ENCODE results near the gene HSFX3.
"Not testable (repeated sequence)": the region's sequence is repeated elsewhere in the genome, so short reads cannot be mapped to it uniquely, and the experiment has no call there.

Gene HSFX3, protein sequence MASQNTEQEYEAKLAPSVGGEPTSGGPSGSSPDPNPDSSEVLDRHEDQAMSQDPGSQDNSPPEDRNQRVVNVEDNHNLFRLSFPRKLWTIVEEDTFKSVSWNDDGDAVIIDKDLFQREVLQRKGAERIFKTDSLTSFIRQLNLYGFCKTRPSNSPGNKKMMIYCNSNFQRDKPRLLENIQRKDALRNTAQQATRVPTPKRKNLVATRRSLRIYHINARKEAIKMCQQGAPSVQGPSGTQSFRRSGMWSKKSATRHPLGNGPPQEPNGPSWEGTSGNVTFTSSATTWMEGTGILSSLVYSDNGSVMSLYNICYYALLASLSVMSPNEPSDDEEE

DNA sequence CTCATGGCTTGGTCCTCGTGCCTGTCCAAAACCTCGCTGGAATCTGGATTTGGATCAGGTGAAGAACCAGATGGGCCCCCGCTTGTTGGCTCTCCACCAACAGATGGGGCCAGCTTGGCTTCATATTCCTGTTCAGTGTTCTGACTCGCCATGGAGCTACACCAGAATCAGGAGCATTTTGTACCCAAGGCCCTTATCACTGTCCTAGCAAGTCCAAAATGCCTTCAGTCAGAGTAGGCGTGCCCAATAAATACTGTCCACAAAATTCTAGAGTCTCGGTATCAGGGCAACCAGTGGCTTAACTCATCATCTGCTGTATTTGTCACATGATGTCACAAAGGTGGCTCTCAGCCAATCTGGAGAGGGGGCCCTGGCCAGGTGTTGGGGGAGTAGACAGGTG, at the start of gene HSFX3:
HSFX3 (minus strand) TSS at position 224 of the 400 bp plus-strand sequence; CDS start at position 152, 72 bp downstream.
- H3K4me1 ChIP-seq (ENCODE audit: control insufficient read depth, insufficient read depth, low read length); H3K9ac ChIP-seq (ENCODE audit: low read length); H3K4me3 ChIP-seq (ENCODE audit: low read length); H3K36me3 ChIP-seq (ENCODE audit: control insufficient read depth, insufficient read depth, low read length); H3K27ac ChIP-seq (ENCODE audit: low read depth, low read length); H3K27me3 ChIP-seq (ENCODE audit: control insufficient read depth, insufficient read depth, low read length): not testable (repeated sequence)

DNA sequence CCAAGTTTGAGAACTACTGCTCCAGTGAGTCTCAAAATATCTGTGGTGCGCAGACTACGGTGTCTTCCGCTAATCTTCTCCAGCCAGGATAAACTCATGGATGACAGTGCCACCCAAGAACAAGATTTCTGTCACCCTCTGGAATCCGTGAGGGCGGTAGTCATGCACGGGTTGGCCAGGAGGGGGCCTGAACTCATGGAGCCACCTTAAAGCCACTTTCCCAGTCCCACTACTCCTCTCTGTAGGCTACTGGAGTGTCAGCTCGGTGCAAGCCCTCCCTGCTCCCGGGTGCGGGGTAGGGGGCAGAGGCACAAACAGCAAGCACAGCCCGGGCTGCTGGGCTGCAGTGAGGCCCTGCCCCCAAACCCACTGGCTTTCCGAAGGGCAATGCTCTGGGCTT, 48.9 kb upstream of the HSFX3 start:
- H3K27ac ChIP-seq (ENCODE audit: low read depth, low read length); H3K4me3 ChIP-seq (ENCODE audit: low read length); H3K9ac ChIP-seq (ENCODE audit: low read length); H3K4me1 ChIP-seq (ENCODE audit: control insufficient read depth, insufficient read depth, low read length); H3K27me3 ChIP-seq (ENCODE audit: control insufficient read depth, insufficient read depth, low read length); H3K36me3 ChIP-seq (ENCODE audit: control insufficient read depth, insufficient read depth, low read length): not testable (repeated sequence)

DNA sequence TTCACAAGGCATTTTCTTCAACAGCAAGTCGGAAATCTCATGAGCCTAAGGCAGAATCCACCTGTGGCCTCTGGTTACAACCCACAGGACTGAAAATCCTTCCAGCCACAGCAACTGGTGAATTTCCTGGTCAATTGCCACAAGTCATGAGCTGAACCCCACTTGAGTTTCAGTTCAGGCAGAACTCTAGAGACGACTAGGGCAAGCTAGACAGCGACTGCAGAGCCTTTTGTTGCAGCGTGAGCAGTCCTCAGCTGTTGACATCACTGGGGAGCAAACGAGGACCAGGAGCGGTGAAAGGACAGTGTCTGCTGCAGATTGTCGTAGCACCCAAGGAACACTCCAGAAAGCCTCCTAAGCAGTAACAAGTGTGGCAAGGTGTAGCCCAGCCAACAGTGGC, 46.2 kb upstream of the HSFX3 start:
- H3K27ac ChIP-seq (ENCODE audit: low read depth, low read length); H3K36me3 ChIP-seq (ENCODE audit: control insufficient read depth, insufficient read depth, low read length); H3K9ac ChIP-seq (ENCODE audit: low read length); H3K4me3 ChIP-seq (ENCODE audit: low read length); H3K4me1 ChIP-seq (ENCODE audit: control insufficient read depth, insufficient read depth, low read length); H3K27me3 ChIP-seq (ENCODE audit: control insufficient read depth, insufficient read depth, low read length): not testable (repeated sequence)

DNA sequence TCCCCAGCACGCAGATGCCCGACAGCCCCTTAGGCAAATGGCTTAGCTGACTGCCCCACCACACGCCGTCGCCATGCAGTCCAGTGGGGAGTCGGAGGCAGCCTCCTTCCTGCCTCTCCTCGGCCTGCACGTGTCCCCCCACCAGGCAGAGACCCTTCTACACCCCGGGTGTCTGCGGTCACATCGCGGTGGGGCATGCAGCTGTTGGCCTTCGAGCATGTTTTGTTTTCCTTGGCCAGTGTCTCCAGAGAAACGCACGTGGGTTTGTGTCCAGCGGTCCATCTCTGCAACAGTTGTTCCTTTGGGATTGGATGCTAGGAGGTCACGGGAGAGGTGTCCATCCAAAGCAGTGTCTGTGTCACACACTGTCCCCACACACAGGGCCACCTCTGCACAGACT, 45.5 kb upstream of the HSFX3 start, which contains the start of gene HSFX2:
HSFX2 (minus strand) TSS at position 101 of the 400 bp plus-strand sequence. CDS start 614 bp downstream, outside the sequence.
- not testable (repeated sequence) for H3K9ac ChIP-seq (ENCODE audit: low read length); H3K36me3 ChIP-seq (ENCODE audit: control insufficient read depth, insufficient read depth, low read length); H3K4me3 ChIP-seq (ENCODE audit: low read length); H3K4me1 ChIP-seq (ENCODE audit: control insufficient read depth, insufficient read depth, low read length); H3K27ac ChIP-seq (ENCODE audit: low read depth, low read length); H3K27me3 ChIP-seq (ENCODE audit: control insufficient read depth, insufficient read depth, low read length)

DNA sequence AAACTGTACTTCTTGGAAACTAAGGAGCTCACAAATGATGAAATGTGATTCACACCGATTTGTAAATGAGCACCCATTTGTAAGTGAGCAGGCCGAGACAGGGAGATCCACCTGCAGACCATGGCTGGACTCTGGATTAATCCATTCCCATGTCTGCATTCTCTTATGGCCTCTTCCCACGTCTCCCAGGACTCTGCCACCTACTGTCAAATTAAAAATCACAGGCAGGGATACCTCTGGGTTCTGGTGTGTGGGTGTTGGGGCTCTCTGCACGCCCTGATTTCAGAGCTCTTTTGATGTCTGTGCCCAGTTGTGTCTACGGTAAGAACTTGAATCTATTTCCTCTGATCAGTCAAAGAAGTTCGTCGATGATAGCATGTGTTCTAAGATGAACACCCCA, 41.3 kb upstream of the HSFX3 start:
- not testable (repeated sequence) for H3K9ac ChIP-seq (ENCODE audit: low read length); H3K27ac ChIP-seq (ENCODE audit: low read depth, low read length); H3K4me1 ChIP-seq (ENCODE audit: control insufficient read depth, insufficient read depth, low read length); H3K27me3 ChIP-seq (ENCODE audit: control insufficient read depth, insufficient read depth, low read length); H3K36me3 ChIP-seq (ENCODE audit: control insufficient read depth, insufficient read depth, low read length); H3K4me3 ChIP-seq (ENCODE audit: low read length)

DNA sequence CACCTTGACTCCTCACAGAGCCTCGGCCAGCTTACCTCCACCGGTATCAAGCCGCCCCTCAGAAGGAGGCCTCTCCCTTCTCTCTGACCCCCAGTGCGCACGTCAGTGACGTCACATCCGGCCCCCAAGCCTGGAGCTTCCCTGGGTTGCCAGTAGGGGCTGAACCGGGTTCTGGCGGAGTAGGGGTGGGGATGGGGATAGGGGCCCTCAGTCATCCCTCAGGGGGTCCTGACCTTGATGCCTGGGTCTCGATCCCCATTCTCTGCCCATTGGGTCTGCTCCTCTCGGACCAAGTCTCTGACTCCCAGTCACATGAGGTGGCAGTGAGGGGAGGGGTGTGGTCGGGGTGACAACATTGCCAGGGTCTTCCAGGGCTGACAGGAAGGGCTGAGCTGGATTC, 37.6 kb upstream of the HSFX3 start, which contains the start of gene MAGEA9B:
MAGEA9B (minus strand) TSS at position 101 of the 400 bp plus-strand sequence. CDS start 4,280 bp downstream, outside the sequence.
- not testable (repeated sequence) for H3K4me1 ChIP-seq (ENCODE audit: control insufficient read depth, insufficient read depth, low read length); H3K9ac ChIP-seq (ENCODE audit: low read length); H3K4me3 ChIP-seq (ENCODE audit: low read length); H3K27me3 ChIP-seq (ENCODE audit: control insufficient read depth, insufficient read depth, low read length); H3K36me3 ChIP-seq (ENCODE audit: control insufficient read depth, insufficient read depth, low read length); H3K27ac ChIP-seq (ENCODE audit: low read depth, low read length)

DNA sequence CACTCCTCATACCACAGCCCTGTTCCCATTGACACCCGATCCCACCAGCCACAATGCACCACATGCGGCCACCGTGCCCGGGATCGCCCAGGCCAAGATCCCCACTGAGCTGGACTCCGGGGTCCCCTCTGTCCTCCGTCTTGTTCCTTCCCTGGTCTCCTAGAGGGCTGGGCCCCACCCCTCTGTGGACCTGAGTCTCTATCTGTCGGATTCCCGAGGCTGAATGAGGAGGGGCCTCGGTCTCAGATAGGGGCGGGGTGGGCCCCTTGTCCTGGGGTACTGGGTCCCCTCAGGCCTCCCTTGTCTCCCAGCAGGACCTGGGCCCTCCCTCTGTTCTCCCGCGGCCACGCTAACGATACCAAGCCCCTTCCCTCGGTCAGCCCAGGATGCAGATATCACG, 35.9 kb upstream of the HSFX3 start:
- not testable (repeated sequence) for H3K4me1 ChIP-seq (ENCODE audit: control insufficient read depth, insufficient read depth, low read length); H3K9ac ChIP-seq (ENCODE audit: low read length)

DNA sequence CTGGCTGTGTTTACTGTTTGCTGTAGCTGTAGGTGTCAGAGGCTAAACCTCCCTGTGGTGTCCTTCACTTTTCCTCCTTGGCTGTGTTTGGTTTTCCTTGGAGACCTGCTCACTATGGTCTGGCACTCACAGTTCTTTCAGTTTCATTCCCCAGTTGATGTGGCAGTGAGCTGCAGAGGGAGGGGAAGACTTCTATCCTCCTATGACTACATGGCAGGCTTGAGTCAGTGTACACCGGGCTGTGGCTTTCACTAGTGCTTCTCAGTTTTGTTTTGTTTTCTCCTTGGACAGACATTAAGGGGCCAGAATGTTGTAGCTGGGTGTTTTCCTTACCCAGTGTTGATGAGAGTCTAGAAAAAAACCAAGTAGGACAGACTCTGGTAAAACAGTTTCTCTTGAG, 23.7 kb upstream of the HSFX3 start:
- not testable (repeated sequence) for H3K4me1 ChIP-seq (ENCODE audit: control insufficient read depth, insufficient read depth, low read length); H3K9ac ChIP-seq (ENCODE audit: low read length)

More for the DNA sequence above, 35.9 kb upstream of the HSFX3 start:
- not testable (repeated sequence) for H3K27me3 ChIP-seq (ENCODE audit: control insufficient read depth, insufficient read depth, low read length); H3K4me3 ChIP-seq (ENCODE audit: low read length); H3K36me3 ChIP-seq (ENCODE audit: control insufficient read depth, insufficient read depth, low read length); H3K27ac ChIP-seq (ENCODE audit: low read depth, low read length)

DNA sequence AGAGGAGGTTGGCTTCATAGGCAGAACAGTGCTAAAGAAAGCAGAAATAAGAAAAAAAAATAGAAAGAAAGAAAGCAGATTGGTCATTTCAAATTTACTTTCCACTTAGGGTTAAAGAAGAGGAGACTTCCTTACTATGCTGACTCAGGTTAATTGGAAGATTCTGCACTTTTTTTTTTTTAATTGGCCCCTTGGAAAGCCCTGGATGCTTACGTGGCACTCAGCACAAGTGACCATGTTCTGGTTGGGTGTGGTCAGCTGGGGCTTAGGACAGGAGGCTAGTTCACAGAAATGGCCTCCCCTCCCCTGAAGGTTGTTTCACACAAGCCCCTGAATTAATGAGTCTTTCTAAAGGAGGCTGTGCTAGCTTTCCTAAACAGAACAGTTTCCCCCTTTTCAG, 23.0 kb upstream of the HSFX3 start:
- H3K27ac ChIP-seq (ENCODE audit: low read depth, low read length) = no peak overlapping the region
- H3K4me1 ChIP-seq (ENCODE audit: control insufficient read depth, insufficient read depth, low read length) = no peaks in the 10 kb centered on the region
- H3K9ac ChIP-seq (ENCODE audit: low read length) = no peak overlapping the region
- no peak overlapping the region for H3K4me3 ChIP-seq (ENCODE audit: low read length)
- no peaks in the 10 kb centered on the region for H3K27me3 ChIP-seq (ENCODE audit: control insufficient read depth, insufficient read depth, low read length)
- no peaks in the 10 kb centered on the region for H3K36me3 ChIP-seq (ENCODE audit: control insufficient read depth, insufficient read depth, low read length)

More for the DNA sequence above, 23.7 kb upstream of the HSFX3 start:
- H3K4me3 ChIP-seq (ENCODE audit: low read length); H3K27ac ChIP-seq (ENCODE audit: low read depth, low read length); H3K27me3 ChIP-seq (ENCODE audit: control insufficient read depth, insufficient read depth, low read length); H3K36me3 ChIP-seq (ENCODE audit: control insufficient read depth, insufficient read depth, low read length): not testable (repeated sequence)

DNA sequence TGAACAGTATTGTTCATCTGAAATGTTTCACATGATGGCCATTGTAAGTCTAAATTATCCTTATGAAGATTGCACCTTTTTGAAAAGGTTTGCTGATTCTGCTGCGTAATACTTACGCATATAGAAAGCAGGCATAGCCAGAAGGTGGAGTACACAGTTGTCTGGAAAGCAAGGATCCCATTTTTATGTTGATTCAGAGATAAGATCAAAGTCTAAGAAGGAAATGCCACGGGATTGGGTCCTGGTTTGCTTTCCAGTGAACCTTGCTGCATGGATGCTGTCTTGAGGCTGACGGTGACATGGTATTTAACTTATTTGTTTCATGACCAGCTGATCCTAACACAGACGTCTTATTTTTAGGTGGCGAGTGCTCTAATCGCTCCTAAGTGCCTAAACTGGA, 22.0 kb upstream of the HSFX3 start:
- no peaks in the 10 kb centered on the region for H3K27me3 ChIP-seq (ENCODE audit: control insufficient read depth, insufficient read depth, low read length)
- H3K27ac ChIP-seq (ENCODE audit: low read depth, low read length) = no peak overlapping the region
- H3K36me3 ChIP-seq (ENCODE audit: control insufficient read depth, insufficient read depth, low read length) = no peaks in the 10 kb centered on the region
- H3K9ac ChIP-seq (ENCODE audit: low read length) = no peak overlapping the region
- H3K4me1 ChIP-seq (ENCODE audit: control insufficient read depth, insufficient read depth, low read length) = no peaks in the 10 kb centered on the region
- no peak overlapping the region for H3K4me3 ChIP-seq (ENCODE audit: low read length)

DNA sequence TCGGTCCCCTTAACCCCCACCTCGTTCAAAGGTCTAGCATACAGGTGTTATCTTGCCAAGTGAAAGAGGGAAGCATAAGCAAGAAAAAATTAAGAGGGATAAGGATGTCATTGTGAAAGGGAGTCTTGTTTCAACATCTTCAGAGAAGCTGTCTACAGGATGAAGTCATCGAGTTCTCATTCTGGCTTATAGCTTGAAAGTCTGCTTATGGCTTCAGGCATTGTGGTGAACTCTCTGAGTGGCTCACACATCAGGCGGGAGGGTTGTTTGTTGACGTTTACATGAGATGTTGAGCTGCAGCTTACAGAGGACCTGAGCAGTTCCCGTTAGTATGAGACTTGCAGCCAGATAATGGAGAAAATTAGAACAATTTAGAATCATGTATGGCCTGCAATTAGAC, 20.9 kb upstream of the HSFX3 start:
- H3K27ac ChIP-seq (ENCODE audit: low read depth, low read length) = no peak overlapping the region
- H3K9ac ChIP-seq (ENCODE audit: low read length) = no peak overlapping the region
- H3K27me3 ChIP-seq (ENCODE audit: control insufficient read depth, insufficient read depth, low read length) = no peaks in the 10 kb centered on the region
- H3K4me1 ChIP-seq (ENCODE audit: control insufficient read depth, insufficient read depth, low read length) = no peaks in the 10 kb centered on the region
- no peak overlapping the region for H3K4me3 ChIP-seq (ENCODE audit: low read length)
- no peaks in the 10 kb centered on the region for H3K36me3 ChIP-seq (ENCODE audit: control insufficient read depth, insufficient read depth, low read length)

DNA sequence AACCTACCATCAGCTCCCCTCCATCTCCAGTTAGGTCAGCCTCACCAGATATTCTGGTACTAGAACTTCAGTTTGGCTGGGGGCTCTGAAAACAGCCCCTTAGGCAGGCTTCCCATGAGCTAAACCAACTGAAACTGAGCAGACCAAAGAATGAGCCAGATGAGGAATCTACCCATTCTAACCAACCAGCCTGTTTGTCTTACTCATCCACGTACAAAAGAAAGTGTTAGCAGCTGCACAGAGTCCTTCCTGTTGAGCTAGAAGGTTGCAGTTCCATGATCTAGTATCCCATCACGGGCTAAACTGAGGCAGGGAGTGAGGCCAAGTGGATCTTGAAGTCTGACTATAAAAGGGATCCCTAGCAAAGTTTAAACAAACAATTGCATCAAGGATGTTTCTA, 20.0 kb upstream of the HSFX3 start:
- Histone ChIP-seq H3K4me1 (ENCODE audit: control insufficient read depth, insufficient read depth, low read length) (no peaks in the 10 kb centered on the region), H3K9ac (ENCODE audit: low read length) (no peak overlapping the region), H3K4me3 (ENCODE audit: low read length) (no peak overlapping the region), H3K27me3 (ENCODE audit: control insufficient read depth, insufficient read depth, low read length) (no peaks in the 10 kb centered on the region), H3K27ac (ENCODE audit: low read depth, low read length) (no peak overlapping the region), H3K36me3 (ENCODE audit: control insufficient read depth, insufficient read depth, low read length) (no peaks in the 10 kb centered on the region)

DNA sequence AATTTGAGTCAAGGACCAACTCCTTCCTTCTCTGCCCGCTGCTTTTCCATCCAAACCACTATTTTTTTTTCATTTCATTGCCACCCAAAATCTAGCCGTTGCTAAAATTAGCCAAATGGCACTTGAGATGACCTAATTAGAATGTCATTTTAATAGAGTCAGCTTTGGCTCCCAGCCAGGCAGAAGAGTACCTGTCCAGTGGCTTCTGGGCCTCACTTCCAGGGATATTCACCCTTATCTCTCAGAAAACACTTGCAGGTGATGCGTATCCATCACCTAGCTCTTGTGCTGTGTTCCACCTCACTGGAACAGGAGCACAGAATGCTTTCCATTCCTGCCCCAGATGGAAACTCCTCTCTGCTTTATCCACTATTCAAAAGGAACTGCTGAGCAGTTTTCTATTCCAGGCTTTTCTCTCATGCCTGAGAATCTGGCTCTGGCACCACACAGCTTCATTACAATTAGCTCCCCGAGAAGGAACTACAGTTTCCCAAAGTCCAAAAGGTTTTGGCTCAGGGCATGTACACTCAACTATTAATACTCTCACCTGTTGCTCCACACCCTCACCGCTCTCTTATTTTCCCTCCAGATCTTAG, 19.1 kb upstream of the HSFX3 start:
- no peak overlapping the region for H3K4me3 ChIP-seq (ENCODE audit: low read length)
- H3K27ac ChIP-seq (ENCODE audit: low read depth, low read length) = no peak overlapping the region
- H3K4me1 ChIP-seq (ENCODE audit: control insufficient read depth, insufficient read depth, low read length) = no peaks in the 10 kb centered on the region
- H3K36me3 ChIP-seq (ENCODE audit: control insufficient read depth, insufficient read depth, low read length) = no peaks in the 10 kb centered on the region
- no peaks in the 10 kb centered on the region for H3K27me3 ChIP-seq (ENCODE audit: control insufficient read depth, insufficient read depth, low read length)
- no peak overlapping the region for H3K9ac ChIP-seq (ENCODE audit: low read length)
